ENCODE measurements around the gene LEF1.

LEF1 gene

DNA sequence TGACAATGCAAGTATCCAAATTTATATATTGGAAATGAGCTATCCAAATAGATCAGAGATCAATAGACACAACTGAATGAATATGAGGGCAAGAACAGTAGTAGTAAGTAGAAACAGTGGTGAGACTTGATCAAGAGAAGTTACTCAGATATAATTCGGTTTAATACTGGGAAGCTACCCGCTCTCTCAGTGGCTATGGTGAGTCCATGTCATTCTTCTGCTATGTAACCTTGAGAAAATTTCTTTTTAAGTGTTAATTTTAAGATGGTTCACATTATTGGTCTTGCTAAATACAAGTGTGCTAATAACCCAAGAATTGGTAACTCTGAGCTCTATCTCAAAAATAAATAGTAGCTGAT, 53.6 kb downstream of the LEF1 start:
- DNase-seq (ENCODE audit: low spot score) = no peak
- TF ChIP-seq, protein P1, sequence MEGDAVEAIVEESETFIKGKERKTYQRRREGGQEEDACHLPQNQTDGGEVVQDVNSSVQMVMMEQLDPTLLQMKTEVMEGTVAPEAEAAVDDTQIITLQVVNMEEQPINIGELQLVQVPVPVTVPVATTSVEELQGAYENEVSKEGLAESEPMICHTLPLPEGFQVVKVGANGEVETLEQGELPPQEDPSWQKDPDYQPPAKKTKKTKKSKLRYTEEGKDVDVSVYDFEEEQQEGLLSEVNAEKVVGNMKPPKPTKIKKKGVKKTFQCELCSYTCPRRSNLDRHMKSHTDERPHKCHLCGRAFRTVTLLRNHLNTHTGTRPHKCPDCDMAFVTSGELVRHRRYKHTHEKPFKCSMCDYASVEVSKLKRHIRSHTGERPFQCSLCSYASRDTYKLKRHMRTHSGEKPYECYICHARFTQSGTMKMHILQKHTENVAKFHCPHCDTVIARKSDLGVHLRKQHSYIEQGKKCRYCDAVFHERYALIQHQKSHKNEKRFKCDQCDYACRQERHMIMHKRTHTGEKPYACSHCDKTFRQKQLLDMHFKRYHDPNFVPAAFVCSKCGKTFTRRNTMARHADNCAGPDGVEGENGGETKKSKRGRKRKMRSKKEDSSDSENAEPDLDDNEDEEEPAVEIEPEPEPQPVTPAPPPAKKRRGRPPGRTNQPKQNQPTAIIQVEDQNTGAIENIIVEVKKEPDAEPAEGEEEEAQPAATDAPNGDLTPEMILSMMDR (IDR thresholded peaks at IDR 0.05) = no peak
- no peak overlapping the region for H3K27ac ChIP-seq
- H3K4me3 ChIP-seq = no peak overlapping the region

DNA sequence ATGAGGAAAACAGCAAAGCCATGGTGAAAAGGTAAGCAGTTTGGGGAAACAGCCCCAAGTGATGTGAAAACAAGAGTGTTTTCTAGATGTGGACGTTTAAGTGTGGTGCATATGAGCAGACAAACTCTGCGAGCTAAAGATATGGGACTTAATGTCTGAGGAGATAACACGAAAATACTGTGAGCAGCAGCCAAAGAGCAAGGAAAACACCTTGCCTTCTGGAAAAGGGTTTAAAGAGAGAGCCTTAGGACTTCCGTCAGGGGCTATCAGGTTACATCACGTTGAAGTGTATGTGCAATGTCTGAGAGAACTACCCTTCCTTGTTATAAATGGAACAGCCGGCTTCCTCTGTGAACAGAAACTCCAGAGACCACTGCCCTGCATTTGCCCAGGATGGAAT, 54.2 kb downstream of the LEF1 start:
- H3K27ac ChIP-seq = no peak overlapping the region
- TF ChIP-seq, protein P1 (IDR thresholded peaks at IDR 0.05) = no peak
- DNase-seq (ENCODE audit: low spot score) = no peak
- no peak overlapping the region for H3K4me3 ChIP-seq

DNA sequence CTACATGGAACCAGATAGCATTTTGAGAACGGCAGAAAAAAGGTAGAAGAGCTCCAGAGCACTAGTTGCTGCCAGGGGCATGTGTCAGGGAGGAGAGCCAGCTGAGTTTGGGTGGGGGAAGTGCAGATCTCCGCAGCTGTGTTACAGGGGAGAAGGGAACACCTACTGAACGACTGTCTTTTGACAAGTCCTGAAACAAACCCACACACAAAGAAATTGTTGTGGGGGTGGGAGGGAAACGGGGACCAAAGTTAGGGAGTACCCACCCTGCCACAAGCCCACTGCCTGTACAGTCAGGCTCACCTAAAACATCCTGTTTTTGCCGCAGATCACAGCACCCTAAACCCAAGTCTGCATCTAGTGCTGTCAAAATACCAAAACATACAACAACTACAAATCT, 55.5 kb downstream of the LEF1 start:
- no peak overlapping the region for H3K27ac ChIP-seq
- DNase-seq (ENCODE audit: low spot score) = no peak
- TF ChIP-seq, protein P1 (IDR thresholded peaks at IDR 0.05) = no peak
- no peak overlapping the region for H3K4me3 ChIP-seq

DNA sequence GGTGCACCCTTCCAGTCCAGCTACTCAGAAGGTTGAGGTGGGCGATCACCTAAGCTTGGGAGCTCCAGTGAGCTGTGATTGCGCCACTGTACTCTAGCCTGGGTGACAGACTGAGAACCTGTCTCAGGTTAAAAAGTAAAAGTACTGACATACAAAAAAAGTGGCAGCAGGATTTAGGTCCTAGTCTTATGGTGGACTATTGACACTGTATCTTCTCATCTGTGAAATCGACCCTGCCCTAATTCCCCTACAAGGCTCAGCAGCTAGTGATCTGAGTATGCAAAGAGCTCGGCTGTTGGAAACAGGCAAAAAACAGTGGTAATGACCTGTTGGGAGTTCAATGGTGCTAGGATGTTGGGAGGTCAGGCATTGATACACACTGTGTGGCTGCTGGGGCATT, 57.0 kb downstream of the LEF1 start:
- Histone ChIP-seq H3K4me3 (no peak overlapping the region), H3K27ac (no peak overlapping the region)
- DNase-seq (ENCODE audit: low spot score) = no peak
- TF ChIP-seq, protein P1 (IDR thresholded peaks at IDR 0.05) = no peak

DNA sequence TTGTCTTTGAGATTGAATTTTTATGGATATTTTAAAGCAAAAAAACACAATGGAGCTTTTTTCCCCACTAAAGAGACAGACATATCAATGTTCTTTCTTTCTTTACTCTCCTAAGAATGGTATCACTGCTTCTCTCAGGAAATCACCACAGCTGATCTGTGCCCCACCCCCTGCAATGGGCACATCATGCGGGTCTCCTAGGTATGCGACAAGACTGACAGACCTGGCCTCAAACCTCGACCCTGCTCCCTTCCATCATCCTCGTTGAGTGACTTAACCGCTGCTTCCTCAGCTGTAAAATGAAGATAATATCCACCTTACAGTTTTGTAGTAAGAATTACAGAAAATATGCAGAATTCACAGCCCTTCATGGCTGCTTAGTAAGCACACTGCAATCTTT, 58.3 kb downstream of the LEF1 start:
- no peak overlapping the region for H3K27ac ChIP-seq
- no peak overlapping the region for H3K4me3 ChIP-seq
- TF ChIP-seq, protein P1 (IDR thresholded peaks at IDR 0.05) = no peak
- DNase-seq (ENCODE audit: low spot score) = no peak

DNA sequence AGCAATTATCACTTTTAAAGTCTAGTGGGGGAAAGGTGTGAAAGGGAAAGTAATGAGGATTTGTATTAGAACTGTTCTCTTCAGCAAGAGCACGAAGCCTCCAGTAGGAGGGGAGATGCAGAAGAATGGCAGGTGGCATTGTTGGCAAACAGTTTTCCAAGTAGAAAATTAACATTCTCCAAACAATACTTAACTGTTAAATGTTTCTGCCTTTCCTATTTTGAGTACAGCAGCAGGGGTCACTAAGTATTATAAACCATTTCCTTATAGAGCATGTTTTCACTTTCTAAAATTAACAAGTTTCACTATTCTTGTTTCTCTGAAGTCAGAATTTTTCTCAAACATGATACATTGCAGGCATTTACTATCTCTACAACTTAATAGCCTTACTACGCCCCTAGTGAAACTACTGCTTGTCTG, 58.7 kb downstream of the LEF1 start:
- DNase-seq (ENCODE audit: low spot score) = no peak
- TF ChIP-seq, protein P1 (IDR thresholded peaks at IDR 0.05) = no peak
- Histone ChIP-seq H3K4me3 (no peak overlapping the region), H3K27ac (no peak overlapping the region)

DNA sequence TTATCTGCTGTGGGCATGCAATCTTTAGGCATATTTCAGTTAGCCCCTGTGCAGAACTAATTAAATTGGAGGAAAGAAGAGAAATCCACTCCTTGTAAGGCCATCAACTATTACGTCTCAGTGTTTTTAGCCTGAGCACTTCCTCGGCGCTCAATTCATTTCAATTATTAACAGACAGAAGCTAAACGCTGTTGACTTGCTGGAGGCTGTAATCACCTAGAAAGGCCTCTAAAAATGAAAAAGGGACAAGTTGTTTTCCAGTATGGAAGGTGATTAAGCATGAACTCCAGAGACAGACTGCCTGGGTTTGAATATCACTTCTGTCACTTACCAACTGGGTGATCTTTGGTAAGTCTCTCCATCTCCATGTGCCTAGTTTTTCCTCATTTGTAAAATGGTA, 59.6 kb downstream of the LEF1 start:
- no peak for DNase-seq (ENCODE audit: low spot score)
- H3K27ac ChIP-seq = no peak overlapping the region
- no peak overlapping the region for H3K4me3 ChIP-seq
- TF ChIP-seq, protein P1 (IDR thresholded peaks at IDR 0.05) = no peak

All from coronary artery (tissue), 2 donors.